Kidney (tissue), 14 donors: ENCODE measurements around the gene SHPK. TPM values are rescaled to one million over a fixed set of nuclear protein-coding genes. Genes with fewer than 3 reads are reported as not detected.

Source experiments
- DNase-seq, 5 donors: peaks; one replicate each; pipeline ENCODE4 v3.0.0-alpha.2; 2013 to 2020
- FAIRE-seq: peaks from 2 replicates; lab custom pipeline; 2012; peaks lifted over from hg19 to GRCh38; lab: Jason Lieb, UNC
- H3K27ac ChIP-seq, 2 donors: one replicate each; pipeline ENCODE4 v1.7.0; 2013; ENCODE audit warnings: low read depth in 2 of 2, low read length in 2 of 2, inconsistent platforms in 1 of 2
- H3K27me3 ChIP-seq: one replicate; pipeline ENCODE4 v1.7.1; 2013; ENCODE audit warnings: low read length, inconsistent platforms; ENCODE audit not compliant: control insufficient read depth, insufficient read depth
- H3K36me3 ChIP-seq, 3 donors: one replicate each; pipeline versions ENCODE4 v1.7.0 to v1.7.1; 2013; ENCODE audit warnings: low read length in 3 of 3, control low read depth in 1 of 3, inconsistent platforms in 1 of 3; ENCODE audit not compliant: insufficient read depth in 3 of 3, control insufficient read depth in 2 of 3
- H3K4me1 ChIP-seq, 3 donors: one replicate each; pipeline versions ENCODE4 v1.7.0 to v1.7.1; 2013; ENCODE audit warnings: low read length in 3 of 3, inconsistent platforms in 1 of 3, low read depth in 1 of 3; ENCODE audit not compliant: control insufficient read depth in 2 of 3, insufficient read depth in 2 of 3
- H3K4me3 ChIP-seq, 3 donors: one replicate each; pipeline versions ENCODE4 v1.7.0 to v1.8.1; 2013; ENCODE audit warnings: low read length in 3 of 3, control low read depth in 1 of 3, inconsistent platforms in 1 of 3
- H3K9ac ChIP-seq, 3 donors: one replicate each; pipeline versions ENCODE4 v1.7.0 to v1.7.1; 2013; ENCODE audit warnings: low read length in 3 of 3, control low read depth in 1 of 3, inconsistent platforms in 1 of 3
- H3K9me3 ChIP-seq, 3 donors: one replicate each; pipeline versions ENCODE4 v1.7.0 to v1.7.1; 2013; ENCODE audit warnings: low read length in 3 of 3, control low read depth in 1 of 3, inconsistent platforms in 1 of 3; ENCODE audit not compliant: control insufficient read depth in 2 of 3, insufficient read depth in 1 of 3
- intact Hi-C: fragments of 100-400 bp; cut with DNase I; formaldehyde crosslinking; loops from one replicate; pipeline ENCODE4 v1.11.1; 2022
- polyA plus RNA-seq: library from polyadenylated mRNA; stranded (reverse); fragments of 350-450 nt; fragmentation: Illumina TruSeq; extraction: RNeasy Lipid Tissue Mini Kit (QIAGEN cat#74804); gene quantifications from one replicate; pipeline ENCODE4 v1.2.3, GENCODE V29; 2014; ENCODE audit warnings: low read depth, low replicate concordance; ENCODE audit not compliant: insufficient read depth
- total RNA-seq: library from RNA; stranded (reverse); fragmentation: NEBNext Ultra II Directional; extraction: Animal tissue kit (Norgen Biotek cat#: 25700); gene quantifications from one replicate; pipeline ENCODE4 v1.2.1, GENCODE V29; 2021
- TF ChIP-seq, protein P1 (sequence below): IDR thresholded peaks from 3 replicates; pipeline ENCODE4 v1.5.1; 2012; ENCODE audit warnings: mild to moderate bottlenecking, moderate library complexity, borderline replicate concordance; ENCODE audit not compliant: insufficient read depth; ENCODE audit errors: extremely low read depth
- donor health status: control.
- donor health status: control.
- donor health status: control.
- donor health status: control.
- donor health status: control.
- donor health status: DM: yes; HTN: yes; CAD: no.
- donor health status: Normal renal cell carcinoma (clear cell type).

The SHPK gene
- total and polyA plus RNA-seq, 2 donors from 2014 or later: 9.2 to 17.5 TPM

DNA sequence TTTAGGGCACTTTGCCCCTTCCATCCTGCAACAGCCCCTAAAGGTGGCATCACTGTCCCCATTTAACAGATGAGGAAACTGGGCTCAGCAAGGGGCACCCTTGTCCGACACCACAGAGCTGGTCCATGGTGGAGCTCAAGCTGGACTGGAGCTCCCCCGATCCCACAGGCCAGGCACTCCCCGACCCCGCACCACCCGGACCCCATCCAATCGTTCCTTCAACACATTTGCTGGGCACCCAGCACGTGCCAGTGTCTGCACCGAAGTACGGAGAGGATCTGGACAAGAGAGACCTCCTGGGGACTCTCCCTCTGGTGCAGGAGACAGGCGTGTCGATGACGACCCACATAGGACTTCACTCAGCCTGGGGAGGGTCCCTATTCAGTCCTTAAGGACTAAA lies 46.0 kb upstream of the SHPK start:
- intact Hi-C loops: no loop called here
- Histone ChIP-seq H3K9me3 (no peaks in the 10 kb centered on the region), H3K27me3 (peaks cover 3% of the 10 kb centered on the region), H3K27ac (no peak overlapping the region), H3K4me1 (no peaks in the 10 kb centered on the region), H3K36me3 (no peaks in the 10 kb centered on the region), H3K9ac (no peak overlapping the region), H3K4me3 (no peak overlapping the region)
- DNase-seq (peak in 1 of 5 donors; percentile 63), FAIRE-seq (no peak)
- TF ChIP-seq, protein P1, sequence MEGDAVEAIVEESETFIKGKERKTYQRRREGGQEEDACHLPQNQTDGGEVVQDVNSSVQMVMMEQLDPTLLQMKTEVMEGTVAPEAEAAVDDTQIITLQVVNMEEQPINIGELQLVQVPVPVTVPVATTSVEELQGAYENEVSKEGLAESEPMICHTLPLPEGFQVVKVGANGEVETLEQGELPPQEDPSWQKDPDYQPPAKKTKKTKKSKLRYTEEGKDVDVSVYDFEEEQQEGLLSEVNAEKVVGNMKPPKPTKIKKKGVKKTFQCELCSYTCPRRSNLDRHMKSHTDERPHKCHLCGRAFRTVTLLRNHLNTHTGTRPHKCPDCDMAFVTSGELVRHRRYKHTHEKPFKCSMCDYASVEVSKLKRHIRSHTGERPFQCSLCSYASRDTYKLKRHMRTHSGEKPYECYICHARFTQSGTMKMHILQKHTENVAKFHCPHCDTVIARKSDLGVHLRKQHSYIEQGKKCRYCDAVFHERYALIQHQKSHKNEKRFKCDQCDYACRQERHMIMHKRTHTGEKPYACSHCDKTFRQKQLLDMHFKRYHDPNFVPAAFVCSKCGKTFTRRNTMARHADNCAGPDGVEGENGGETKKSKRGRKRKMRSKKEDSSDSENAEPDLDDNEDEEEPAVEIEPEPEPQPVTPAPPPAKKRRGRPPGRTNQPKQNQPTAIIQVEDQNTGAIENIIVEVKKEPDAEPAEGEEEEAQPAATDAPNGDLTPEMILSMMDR: no peak

DNA sequence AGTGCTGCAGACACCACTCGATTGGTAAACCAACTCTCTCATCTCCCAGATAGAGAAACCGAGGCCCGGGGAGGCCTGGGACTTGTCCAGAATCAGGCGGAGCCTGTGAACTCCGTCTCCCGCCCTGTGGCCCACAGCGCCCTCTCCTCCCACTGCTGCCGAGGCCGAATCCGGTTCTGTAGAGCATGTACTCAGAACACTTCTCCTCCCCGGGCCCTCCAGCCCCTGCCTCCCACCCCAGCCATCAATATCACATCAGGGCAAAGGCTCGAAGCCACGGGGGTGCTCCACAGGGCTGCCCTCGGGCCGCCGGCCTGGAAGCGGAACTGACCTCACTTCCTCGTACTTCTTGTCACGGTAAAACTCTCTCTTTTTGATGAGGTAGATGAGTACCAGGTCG lies 45.5 kb upstream of the SHPK start:
- no peak overlapping the region for H3K9ac ChIP-seq
- TF ChIP-seq, protein P1: no peak
- H3K4me3 ChIP-seq: no peak overlapping the region
- H3K36me3 ChIP-seq: no peaks in the 10 kb centered on the region
- FAIRE-seq (no peak), DNase-seq (peak in 1 of 5 donors; percentile 61)
- no peaks in the 10 kb centered on the region for H3K4me1 ChIP-seq
- no peaks in the 10 kb centered on the region for H3K9me3 ChIP-seq
- H3K27me3 ChIP-seq: peaks cover 3% of the 10 kb centered on the region
- H3K27ac ChIP-seq: no peak overlapping the region
- intact Hi-C loops: no loop called here

DNA sequence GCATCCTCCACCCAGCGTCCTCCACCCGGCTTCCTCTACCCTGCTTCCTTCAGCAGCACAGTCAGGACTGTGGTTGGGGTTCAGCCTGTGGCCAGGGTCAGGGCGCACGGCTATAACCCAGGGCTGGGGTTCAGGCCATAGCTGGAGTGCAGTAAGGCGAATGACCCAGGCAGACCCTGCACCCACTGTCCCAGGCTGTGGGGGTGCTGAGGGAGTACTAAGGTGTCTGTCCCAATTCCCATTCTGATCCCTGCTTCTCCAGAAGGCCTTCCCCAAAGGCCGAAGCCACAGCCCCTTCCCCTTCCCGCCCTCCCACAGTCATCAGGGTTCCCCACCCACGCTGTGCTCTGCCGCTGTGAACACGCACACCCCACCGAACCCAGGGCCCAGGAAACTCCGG lies 45.0 kb upstream of the SHPK start:
- no peaks in the 10 kb centered on the region for H3K36me3 ChIP-seq
- peaks cover 3% of the 10 kb centered on the region for H3K27me3 ChIP-seq
- no peaks in the 10 kb centered on the region for H3K4me1 ChIP-seq
- DNase-seq (peak in 1 of 5 donors; percentile 54), FAIRE-seq (no peak)
- H3K4me3 ChIP-seq: no peak overlapping the region
- TF ChIP-seq, protein P1: no peak
- no peaks in the 10 kb centered on the region for H3K9me3 ChIP-seq
- H3K27ac ChIP-seq: no peak overlapping the region
- no peak overlapping the region for H3K9ac ChIP-seq
- intact Hi-C loops: no loop called here
